HepG2 (cell line): ENCODE measurements around the gene SYS1. TPM values are rescaled to one million over a fixed set of nuclear protein-coding genes. Genes with fewer than 3 reads are reported as not detected.

Experiments used
- AGO2 ChIP-seq: fragments of 200-400 bp; formaldehyde crosslinking; optimal IDR thresholded peaks from 2 replicates; pipeline ENCODE3; 2017; ENCODE audit warnings: mild to moderate bottlenecking, low read depth, low read length, moderate library complexity
- ATAD3A ChIP-seq: sonication (generic); formaldehyde crosslinking; IDR thresholded peaks from 2 replicates; pipeline ENCODE4 v1.4.0; 2020; ENCODE audit warnings: missing genetic modification reagents
- EP300 ChIP-seq, 3 experiments: sonication (generic) in 1 of 3; formaldehyde crosslinking in 1 of 3; IDR thresholded peaks; 2 replicates each; pipeline versions ENCODE4 v1.5.1 to v1.6.1; 2011 to 2020; ENCODE audit warnings: low read depth in 2 of 3, low read length in 2 of 3, borderline replicate concordance in 1 of 3, improper control_type of control experiment in 1 of 3, mild to moderate bottlenecking in 1 of 3, missing genetic modification reagents in 1 of 3, moderate library complexity in 1 of 3
- GLI4 ChIP-seq: sonication (generic); formaldehyde crosslinking; IDR thresholded peaks from 2 replicates; pipeline ENCODE4 v1.5.1; 2020; ENCODE audit warnings: missing genetic modification reagents, mild to moderate bottlenecking, moderate library complexity, borderline replicate concordance
- HDAC1 ChIP-seq: sonication (generic); formaldehyde crosslinking; IDR thresholded peaks from 2 replicates; pipeline ENCODE4 v1.5.1; 2020; ENCODE audit warnings: mild to moderate bottlenecking, missing genetic modification reagents
- HMGXB3 ChIP-seq: sonication (generic); formaldehyde crosslinking; IDR thresholded peaks from 2 replicates; pipeline ENCODE4 v1.4.0; 2020; ENCODE audit warnings: missing genetic modification reagents, borderline replicate concordance
- MEIS2 ChIP-seq: sonication (generic); formaldehyde crosslinking; IDR thresholded peaks from 2 replicates; pipeline ENCODE4 v1.9.0; 2021; ENCODE audit warnings: mild to moderate bottlenecking, missing genetic modification reagents
- POLR2AphosphoS2 ChIP-seq: IDR thresholded peaks from 2 replicates; pipeline ENCODE4 v1.6.1; 2011; ENCODE audit warnings: low read depth, low read length, improper control_type of control experiment
- PRPF4 ChIP-seq: fragments of 200-400 bp; formaldehyde crosslinking; IDR thresholded peaks from 2 replicates; pipeline ENCODE4 v1.6.1; 2016; ENCODE audit warnings: low read length, low read depth; ENCODE audit not compliant: poor library complexity, severe bottlenecking
- PTBP1 ChIP-seq: fragments of 200-400 bp; formaldehyde crosslinking; IDR thresholded peaks from 2 replicates; pipeline ENCODE4 v1.6.1; 2018; ENCODE audit warnings: low read length, low read depth; ENCODE audit not compliant: poor library complexity, severe bottlenecking
- ZNF678 ChIP-seq: sonication (generic); formaldehyde crosslinking; IDR thresholded peaks from 2 replicates; pipeline ENCODE4 v1.4.0; 2020; ENCODE audit warnings: mild to moderate bottlenecking, missing genetic modification reagents
- polyA plus RNA-seq, 8 experiments: library from polyadenylated mRNA; depleted of rRNA in 3 of 8; stranded (reverse) in 7 of 8; unstranded in 1 of 8; fragments of >200 nt; fragmentation: Illumina TruSeq in 4 of 8; extraction: Trizol in 4 of 8; gene quantifications; 2 replicates each; pipeline versions ENCODE4 v1.2.1 to v1.2.3, GENCODE V29; 2011 to 2016; ENCODE audit warnings: low read depth in 4 of 8, missing spikeins in 1 of 8, mixed read lengths in 1 of 8; ENCODE audit not compliant: insufficient read depth in 1 of 8
- total RNA-seq, 5 experiments: library from RNA; depleted of rRNA; stranded (reverse); fragments of >200 nt; fragmentation: Illumina TruSeq; extraction: Trizol; gene quantifications; 2 replicates each; pipeline ENCODE4 v1.2.3, GENCODE V29; 2016; ENCODE audit warnings: low read depth in 1 of 5
- TF ChIP-seq, protein P1 (sequence below): sonication (generic); formaldehyde crosslinking; conservative IDR thresholded peaks from 2 replicates; pipeline ENCODE4 v1.4.0; 2020; ENCODE audit warnings: missing genetic modification reagents
- TF ChIP-seq, protein P2 (sequence below): sonication (generic); formaldehyde crosslinking; IDR thresholded peaks from 2 replicates; pipeline ENCODE4 v1.8.0; 2022; ENCODE audit warnings: mild to moderate bottlenecking, missing genetic modification reagents, moderate library complexity
- TF ChIP-seq, protein P3 (sequence below): sonication (generic); formaldehyde crosslinking; IDR thresholded peaks from 2 replicates; pipeline ENCODE4 v1.5.0; 2020; ENCODE audit warnings: mild to moderate bottlenecking, missing genetic modification reagents, borderline replicate concordance

SYS1 gene
- total and polyA plus RNA-seq, 2 of the 13 experiments (the other 11 are each of a cell fraction or from before 2014, with no cell fraction given) = 38.3 to 65.6 TPM

DNA sequence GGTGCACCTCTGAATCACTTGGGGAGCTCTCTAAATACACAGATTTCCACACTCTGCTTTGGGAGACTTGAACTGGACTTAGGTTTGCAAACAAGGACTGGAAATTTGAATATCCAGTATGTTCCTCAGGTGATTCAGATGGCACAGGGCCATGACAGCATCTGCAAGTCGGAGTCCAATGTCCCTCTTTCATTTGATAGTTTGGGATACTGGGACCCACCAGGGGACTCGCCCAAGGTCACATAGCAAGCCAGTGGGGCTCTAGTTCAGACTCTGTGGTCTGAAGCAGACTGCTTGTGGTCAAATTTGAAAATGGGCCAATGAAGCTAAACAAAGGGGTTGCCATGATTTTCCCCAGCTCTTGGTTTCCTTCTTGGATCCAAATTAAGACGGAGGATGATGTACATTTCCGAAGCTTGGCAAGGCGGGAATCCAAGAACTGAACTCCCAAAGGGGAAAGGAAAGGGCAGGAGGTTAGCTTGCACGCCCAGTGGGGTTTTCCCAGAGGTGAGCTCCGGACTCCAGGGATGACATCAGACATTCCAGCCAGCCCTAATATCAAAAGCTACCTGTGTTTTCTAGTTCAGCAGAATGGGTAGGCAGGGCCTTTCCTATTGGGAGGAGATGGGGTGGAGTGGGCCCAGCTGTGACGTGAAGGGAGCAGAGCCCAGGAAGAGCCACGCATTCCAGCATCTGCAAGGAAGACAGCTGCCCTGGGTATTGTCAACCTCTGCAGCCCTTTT lies 3.4 kb upstream of the SYS1 start (continued):
- 0 out of 2 replicates have a peak, but pooled peaks have one; percentile 29 for TF ChIP-seq HMGXB3 (CRISPR knock-in tag)
- peak; percentile 77 for TF ChIP-seq HDAC1 (CRISPR knock-in tag)
- TF ChIP-seq MEIS2 (CRISPR knock-in tag) = peak; percentile 26; the same call in 1 of the 2 replicates
- no peak for TF ChIP-seq PTBP1
- TF ChIP-seq, protein P1, sequence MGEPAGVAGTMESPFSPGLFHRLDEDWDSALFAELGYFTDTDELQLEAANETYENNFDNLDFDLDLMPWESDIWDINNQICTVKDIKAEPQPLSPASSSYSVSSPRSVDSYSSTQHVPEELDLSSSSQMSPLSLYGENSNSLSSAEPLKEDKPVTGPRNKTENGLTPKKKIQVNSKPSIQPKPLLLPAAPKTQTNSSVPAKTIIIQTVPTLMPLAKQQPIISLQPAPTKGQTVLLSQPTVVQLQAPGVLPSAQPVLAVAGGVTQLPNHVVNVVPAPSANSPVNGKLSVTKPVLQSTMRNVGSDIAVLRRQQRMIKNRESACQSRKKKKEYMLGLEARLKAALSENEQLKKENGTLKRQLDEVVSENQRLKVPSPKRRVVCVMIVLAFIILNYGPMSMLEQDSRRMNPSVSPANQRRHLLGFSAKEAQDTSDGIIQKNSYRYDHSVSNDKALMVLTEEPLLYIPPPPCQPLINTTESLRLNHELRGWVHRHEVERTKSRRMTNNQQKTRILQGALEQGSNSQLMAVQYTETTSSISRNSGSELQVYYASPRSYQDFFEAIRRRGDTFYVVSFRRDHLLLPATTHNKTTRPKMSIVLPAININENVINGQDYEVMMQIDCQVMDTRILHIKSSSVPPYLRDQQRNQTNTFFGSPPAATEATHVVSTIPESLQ (CRISPR knock-in tag) = no peak
- TF ChIP-seq, protein P2, sequence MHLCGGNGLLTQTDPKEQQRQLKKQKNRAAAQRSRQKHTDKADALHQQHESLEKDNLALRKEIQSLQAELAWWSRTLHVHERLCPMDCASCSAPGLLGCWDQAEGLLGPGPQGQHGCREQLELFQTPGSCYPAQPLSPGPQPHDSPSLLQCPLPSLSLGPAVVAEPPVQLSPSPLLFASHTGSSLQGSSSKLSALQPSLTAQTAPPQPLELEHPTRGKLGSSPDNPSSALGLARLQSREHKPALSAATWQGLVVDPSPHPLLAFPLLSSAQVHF (CRISPR knock-in tag) = no peak
- no peak for TF ChIP-seq ATAD3A (CRISPR knock-in tag)
- TF ChIP-seq AGO2 = no peak
- TF ChIP-seq, protein P3, sequence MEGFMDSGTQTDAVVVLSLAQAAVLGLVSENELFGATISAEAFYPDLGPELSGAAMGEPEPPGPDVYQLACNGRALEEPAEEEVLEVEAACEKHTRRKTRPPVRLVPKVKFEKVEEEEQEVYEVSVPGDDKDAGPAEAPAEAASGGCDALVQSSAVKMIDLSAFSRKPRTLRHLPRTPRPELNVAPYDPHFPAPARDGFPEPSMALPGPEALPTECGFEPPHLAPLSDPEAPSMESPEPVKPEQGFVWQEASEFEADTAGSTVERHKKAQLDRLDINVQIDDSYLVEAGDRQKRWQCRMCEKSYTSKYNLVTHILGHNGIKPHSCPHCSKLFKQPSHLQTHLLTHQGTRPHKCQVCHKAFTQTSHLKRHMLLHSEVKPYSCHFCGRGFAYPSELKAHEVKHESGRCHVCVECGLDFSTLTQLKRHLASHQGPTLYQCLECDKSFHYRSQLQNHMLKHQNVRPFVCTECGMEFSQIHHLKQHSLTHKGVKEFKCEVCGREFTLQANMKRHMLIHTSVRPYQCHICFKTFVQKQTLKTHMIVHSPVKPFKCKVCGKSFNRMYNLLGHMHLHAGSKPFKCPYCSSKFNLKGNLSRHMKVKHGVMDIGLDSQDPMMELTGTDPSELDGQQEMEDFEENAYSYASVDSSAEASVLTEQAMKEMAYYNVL (CRISPR knock-in tag) = no peak; the same call in 1 of the 2 replicates
- no peak for TF ChIP-seq PRPF4
- TF ChIP-seq EP300 (IDR thresholded peaks at IDR 0.05; ENCODE audit: low read depth in 2 of 2, low read length in 2 of 2) = peak; percentile 54 to 58; a peak in 3 of 4 replicates
- peak; percentile 10; the same call in 1 of the 2 replicates for TF ChIP-seq EP300 (CRISPR knock-in tag; IDR thresholded peaks at IDR 0.05; ENCODE audit: borderline replicate concordance)
- TF ChIP-seq GLI4 (CRISPR knock-in tag) = 0 out of 2 replicates have a peak, but pooled peaks have one; percentile 46
- TF ChIP-seq POLR2AphosphoS2 = no peak
- TF ChIP-seq ZNF678 (CRISPR knock-in tag) = no peak
